ENCODE data around the gene PSMC5.

PSMC5 gene

DNA sequence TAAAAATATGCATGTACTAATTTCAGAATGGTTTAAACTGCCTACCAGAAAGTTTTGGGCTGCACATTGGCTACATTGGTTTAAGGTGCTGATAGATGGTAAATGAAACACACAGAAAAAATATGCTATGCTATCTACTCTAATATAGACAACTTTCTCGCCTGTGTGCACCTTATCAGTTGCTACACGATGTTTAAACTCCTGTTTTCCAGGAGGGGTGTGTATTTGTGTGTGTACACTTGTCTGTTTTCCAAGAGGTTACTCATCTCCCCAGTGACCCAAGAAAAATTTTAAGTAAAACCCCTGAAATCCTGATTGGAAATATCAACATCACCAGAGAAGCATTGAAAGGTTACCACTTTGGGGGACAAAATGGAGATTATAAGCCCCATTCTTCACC, 21.6 kb upstream of the PSMC5 start:
- TF ChIP-seq, protein P1, sequence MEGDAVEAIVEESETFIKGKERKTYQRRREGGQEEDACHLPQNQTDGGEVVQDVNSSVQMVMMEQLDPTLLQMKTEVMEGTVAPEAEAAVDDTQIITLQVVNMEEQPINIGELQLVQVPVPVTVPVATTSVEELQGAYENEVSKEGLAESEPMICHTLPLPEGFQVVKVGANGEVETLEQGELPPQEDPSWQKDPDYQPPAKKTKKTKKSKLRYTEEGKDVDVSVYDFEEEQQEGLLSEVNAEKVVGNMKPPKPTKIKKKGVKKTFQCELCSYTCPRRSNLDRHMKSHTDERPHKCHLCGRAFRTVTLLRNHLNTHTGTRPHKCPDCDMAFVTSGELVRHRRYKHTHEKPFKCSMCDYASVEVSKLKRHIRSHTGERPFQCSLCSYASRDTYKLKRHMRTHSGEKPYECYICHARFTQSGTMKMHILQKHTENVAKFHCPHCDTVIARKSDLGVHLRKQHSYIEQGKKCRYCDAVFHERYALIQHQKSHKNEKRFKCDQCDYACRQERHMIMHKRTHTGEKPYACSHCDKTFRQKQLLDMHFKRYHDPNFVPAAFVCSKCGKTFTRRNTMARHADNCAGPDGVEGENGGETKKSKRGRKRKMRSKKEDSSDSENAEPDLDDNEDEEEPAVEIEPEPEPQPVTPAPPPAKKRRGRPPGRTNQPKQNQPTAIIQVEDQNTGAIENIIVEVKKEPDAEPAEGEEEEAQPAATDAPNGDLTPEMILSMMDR (IDR thresholded peaks at IDR 0.05; ENCODE audit: control insufficient read depth, insufficient read depth, low read depth, low read length, missing control alignments), result no peak
- DNase-seq (ENCODE audit: low read depth), result no peak
- H3K4me3 ChIP-seq (ENCODE audit: control insufficient read depth, low read depth, low read length), result no peak overlapping the region

DNA sequence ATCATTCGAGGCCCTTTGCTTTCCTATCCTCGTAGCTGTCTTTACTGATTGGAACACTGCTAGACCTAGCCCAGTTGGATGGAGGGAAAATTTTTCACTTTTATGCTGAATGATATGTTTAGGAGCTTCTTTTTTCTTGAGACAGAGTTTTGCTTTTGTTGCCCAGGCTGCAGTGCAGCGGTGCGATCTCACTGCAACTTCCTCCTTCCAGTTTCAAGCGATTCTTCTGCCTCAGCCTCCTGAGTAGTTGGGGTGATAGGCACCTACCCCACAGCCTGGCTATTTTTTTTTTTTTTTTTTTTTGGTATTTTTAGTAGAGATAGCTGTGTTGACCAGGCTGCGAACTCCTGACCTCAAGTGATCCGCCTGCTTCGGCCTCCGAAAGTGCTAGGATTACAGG, 17.3 kb upstream of the PSMC5 start:
- H3K4me3 ChIP-seq (ENCODE audit: control insufficient read depth, low read depth, low read length), result no peak overlapping the region
- no peak for DNase-seq (ENCODE audit: low read depth)
- TF ChIP-seq, protein P1 (IDR thresholded peaks at IDR 0.05; ENCODE audit: control insufficient read depth, insufficient read depth, low read depth, low read length, missing control alignments), result no peak

DNA sequence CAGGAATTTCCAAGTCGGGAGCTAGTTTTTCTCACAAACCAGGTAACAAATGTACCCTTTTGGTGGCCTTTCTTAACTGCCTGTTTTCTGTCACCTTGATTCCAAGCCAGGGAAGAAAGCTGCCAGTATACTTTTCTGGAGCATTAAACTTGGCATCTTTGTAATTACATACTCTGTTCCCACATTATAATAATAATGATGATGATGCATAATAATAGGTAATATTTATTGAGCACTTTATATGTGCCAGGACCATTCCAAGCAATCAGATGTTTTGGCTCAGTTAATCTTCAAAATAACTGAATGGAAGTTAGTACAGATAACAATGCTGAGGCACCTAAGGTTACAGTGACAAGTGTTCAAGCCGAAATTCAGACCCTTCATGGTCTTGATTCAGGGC, 11.1 kb upstream of the PSMC5 start:
- TF ChIP-seq, protein P1 (IDR thresholded peaks at IDR 0.05; ENCODE audit: control insufficient read depth, insufficient read depth, low read depth, low read length, missing control alignments), result no peak
- H3K4me3 ChIP-seq (ENCODE audit: control insufficient read depth, low read depth, low read length), result no peak overlapping the region
- no peak for DNase-seq (ENCODE audit: low read depth)

DNA sequence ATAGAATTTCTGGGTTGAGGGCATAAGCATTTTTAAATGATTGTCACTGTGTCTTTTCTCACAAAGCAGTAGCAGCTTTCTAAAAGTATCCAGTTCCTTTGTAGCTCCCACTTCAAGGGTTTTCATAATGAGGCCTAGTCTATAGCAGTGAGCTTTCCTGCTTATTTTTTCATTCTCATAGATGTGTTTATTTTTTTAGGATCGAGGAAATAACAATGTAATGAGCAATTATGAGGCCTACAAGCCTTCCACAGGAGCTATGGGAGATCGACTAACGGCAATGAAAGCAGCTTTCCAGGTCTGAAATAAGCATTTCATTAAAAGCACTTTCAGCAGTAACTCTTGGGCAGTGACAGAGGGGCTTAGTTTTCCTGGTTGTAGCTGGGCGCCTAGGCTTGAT, 10.6 kb upstream of the PSMC5 start:
- no peak overlapping the region for H3K4me3 ChIP-seq (ENCODE audit: control insufficient read depth, low read depth, low read length)
- no peak for DNase-seq (ENCODE audit: low read depth)
- TF ChIP-seq, protein P1 (IDR thresholded peaks at IDR 0.05; ENCODE audit: control insufficient read depth, insufficient read depth, low read depth, low read length, missing control alignments), result no peak

DNA sequence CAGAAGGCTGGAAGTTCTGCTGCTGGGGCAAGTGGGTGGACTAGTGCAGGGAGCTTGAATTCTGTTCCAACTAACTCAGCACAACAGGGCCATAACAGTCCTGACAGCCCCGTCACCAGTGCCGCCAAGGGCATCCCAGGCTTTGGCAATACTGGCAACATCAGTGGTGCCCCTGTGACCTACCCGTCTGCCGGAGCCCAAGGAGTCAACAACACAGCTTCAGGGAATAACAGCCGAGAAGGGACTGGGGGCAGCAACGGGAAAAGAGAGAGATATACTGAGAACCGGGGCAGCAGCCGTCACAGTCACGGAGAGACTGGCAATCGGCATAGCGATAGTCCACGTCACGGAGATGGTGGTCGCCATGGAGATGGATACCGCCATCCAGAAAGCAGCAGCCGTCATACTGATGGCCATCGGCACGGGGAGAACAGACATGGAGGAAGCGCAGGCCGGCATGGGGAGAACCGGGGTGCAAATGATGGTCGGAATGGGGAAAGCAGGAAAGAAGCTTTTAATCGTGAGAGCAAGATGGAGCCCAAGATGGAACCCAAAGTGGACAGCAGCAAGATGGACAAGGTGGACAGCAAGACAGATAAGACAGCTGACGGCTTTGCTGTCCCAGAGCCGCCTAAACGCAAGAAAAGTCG, 9.4 kb upstream of the PSMC5 start:
- TF ChIP-seq, protein P1 (IDR thresholded peaks at IDR 0.05; ENCODE audit: control insufficient read depth, insufficient read depth, low read depth, low read length, missing control alignments), result no peak
- H3K4me3 ChIP-seq (ENCODE audit: control insufficient read depth, low read depth, low read length), result no peak overlapping the region
- DNase-seq (ENCODE audit: low read depth), result no peak

DNA sequence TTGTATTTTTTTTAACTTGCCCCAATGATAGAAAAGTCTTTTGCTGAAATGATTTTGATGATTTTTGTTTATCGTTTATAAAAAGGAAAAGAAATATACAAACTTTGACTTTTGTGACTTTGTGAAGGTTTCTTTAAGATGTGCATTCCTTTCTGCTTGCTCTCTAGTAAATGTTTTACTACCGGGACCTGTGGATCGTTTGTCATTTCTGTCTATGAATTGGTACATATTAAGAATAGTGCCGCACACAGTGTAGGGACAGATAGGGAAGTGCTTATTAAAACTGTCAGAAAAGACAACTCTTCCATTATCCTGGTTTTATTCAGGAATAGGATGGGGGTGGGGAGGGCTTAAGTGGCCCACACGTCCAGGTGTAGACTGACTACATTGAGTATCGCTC, 8.1 kb upstream of the PSMC5 start:
- H3K4me3 ChIP-seq (ENCODE audit: control insufficient read depth, low read depth, low read length), result no peak overlapping the region
- TF ChIP-seq, protein P1 (IDR thresholded peaks at IDR 0.05; ENCODE audit: control insufficient read depth, insufficient read depth, low read depth, low read length, missing control alignments), result no peak
- DNase-seq (ENCODE audit: low read depth), result no peak
